Activated CD8-positive, alpha-beta T cell treated with anti-CD3 and anti-CD28 coated beads for 36 hours (primary cell): ENCODE measurements around the gene IL1RAPL2. TPM values are rescaled to one million over a fixed set of nuclear protein-coding genes. Genes with fewer than 3 reads are reported as not detected.

ENCODE experiments used
- ATAC-seq: fragments of 200-7000 bp; cut with Tn5 transposase; one replicate; pipeline ENCODE4 v1.10.0; 2021; ENCODE audit warnings: mild to moderate bottlenecking, moderate library complexity
- CTCF ChIA-PET: fragments of 350-600 bp; sonication (Branson Sonifier 250); formaldehyde crosslinking; loops from one replicate; lab custom pipeline; 2021; ENCODE audit warnings: antibody characterized with exemption; lab: Charles Lee
- POLR2A ChIA-PET: fragments of 350-600 bp; sonication (Branson Sonifier 250); formaldehyde crosslinking; loops from one replicate; lab custom pipeline; 2021; ENCODE audit warnings: antibody characterized with exemption; lab: Charles Lee
- DNase-seq: peaks from one replicate; pipeline ENCODE4 v3.0.0-alpha.2; 2020
- H3K27ac Mint-ChIP-seq: one replicate; pipeline ENCODE4 v1.8.0; 2021; ENCODE audit warnings: mild to moderate bottlenecking, mixed read lengths
- H3K27me3 Mint-ChIP-seq: one replicate; pipeline ENCODE4 v1.8.0; 2021; ENCODE audit warnings: mixed read lengths
- H3K36me3 Mint-ChIP-seq: one replicate; pipeline ENCODE4 v1.8.0; 2021; ENCODE audit warnings: low read depth, mixed read lengths
- H3K4me1 Mint-ChIP-seq: one replicate; pipeline ENCODE4 v1.8.0; 2021; ENCODE audit warnings: low read depth, mixed read lengths
- H3K4me3 Mint-ChIP-seq: one replicate; pipeline ENCODE4 v1.8.0; 2021; ENCODE audit warnings: mild to moderate bottlenecking, moderate library complexity, mixed read lengths
- H3K9me3 Mint-ChIP-seq: one replicate; pipeline ENCODE4 v1.8.0; 2021; ENCODE audit warnings: mixed read lengths
- intact Hi-C: fragments of 100-400 bp; cut with micrococcal nuclease; formaldehyde crosslinking; loops from one replicate; pipeline ENCODE4 v1.10.0; 2022
- total RNA-seq, 2 experiments: library from RNA; stranded (reverse); gene quantifications; one replicate each; pipeline ENCODE4 v1.2.3, GENCODE V29; 2021
- TF ChIP-seq, protein P1 (sequence below): fragments of 200-600 bp; IDR thresholded peaks from one replicate; pipeline ENCODE4 v1.8.0; 2022; ENCODE audit warnings: antibody characterized with exemption, mild to moderate bottlenecking

The IL1RAPL2 gene
- total RNA-seq, 2 experiments from 2014 or later = not detected

DNA sequence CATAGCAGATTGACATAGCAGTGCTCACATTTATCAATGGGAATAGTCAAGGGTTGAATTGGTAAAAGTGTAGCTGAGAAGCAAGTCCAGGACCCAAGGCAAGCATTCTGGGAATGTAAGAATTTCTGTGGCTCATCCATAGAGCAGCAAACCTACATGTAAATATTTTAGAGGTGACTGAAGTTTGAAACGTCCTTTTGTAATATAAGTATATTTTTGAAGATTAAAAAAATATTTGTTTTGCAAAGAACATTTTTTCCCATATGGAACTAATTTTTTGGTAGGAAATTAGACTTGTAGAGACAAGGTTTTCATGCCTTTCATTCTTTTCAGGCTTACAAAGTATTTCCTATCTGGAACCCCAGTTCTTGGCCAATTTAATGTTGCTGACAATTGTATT is 550.5 kb downstream of the IL1RAPL2 start:
- Mint-ChIP-seq H3K4me3 (no peak overlapping the region), H3K27ac (no peak overlapping the region), H3K36me3 (no peaks in the 10 kb centered on the region), H3K9me3 (no peaks in the 10 kb centered on the region), H3K4me1 (no peaks in the 10 kb centered on the region), H3K27me3 (no peaks in the 10 kb centered on the region)
- ChIA-PET POLR2A (no interaction called here), CTCF (no interaction called here)
- intact Hi-C loops = no loop called here
- DNase-seq (no peak), ATAC-seq (no peak)
- TF ChIP-seq, protein P1, sequence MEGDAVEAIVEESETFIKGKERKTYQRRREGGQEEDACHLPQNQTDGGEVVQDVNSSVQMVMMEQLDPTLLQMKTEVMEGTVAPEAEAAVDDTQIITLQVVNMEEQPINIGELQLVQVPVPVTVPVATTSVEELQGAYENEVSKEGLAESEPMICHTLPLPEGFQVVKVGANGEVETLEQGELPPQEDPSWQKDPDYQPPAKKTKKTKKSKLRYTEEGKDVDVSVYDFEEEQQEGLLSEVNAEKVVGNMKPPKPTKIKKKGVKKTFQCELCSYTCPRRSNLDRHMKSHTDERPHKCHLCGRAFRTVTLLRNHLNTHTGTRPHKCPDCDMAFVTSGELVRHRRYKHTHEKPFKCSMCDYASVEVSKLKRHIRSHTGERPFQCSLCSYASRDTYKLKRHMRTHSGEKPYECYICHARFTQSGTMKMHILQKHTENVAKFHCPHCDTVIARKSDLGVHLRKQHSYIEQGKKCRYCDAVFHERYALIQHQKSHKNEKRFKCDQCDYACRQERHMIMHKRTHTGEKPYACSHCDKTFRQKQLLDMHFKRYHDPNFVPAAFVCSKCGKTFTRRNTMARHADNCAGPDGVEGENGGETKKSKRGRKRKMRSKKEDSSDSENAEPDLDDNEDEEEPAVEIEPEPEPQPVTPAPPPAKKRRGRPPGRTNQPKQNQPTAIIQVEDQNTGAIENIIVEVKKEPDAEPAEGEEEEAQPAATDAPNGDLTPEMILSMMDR = no peak

DNA sequence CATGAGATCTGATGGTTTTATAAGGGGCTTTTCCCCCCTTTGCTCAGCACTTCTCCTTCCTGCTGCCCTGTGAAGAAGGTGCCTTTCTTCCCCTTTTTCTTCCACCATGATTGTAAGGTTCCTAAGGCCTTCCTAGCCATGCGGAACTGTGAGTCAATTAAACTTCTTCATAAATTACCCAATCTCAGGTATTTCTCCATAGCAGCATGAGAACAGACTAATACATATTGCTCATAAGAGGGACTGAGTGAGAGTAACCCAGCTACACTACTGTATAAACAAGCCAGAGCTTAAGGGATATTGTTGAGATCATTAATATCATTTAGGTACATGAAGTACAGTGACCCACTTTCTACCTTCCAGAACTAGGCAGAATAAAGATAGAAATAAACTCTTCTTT is 551.6 kb downstream of the IL1RAPL2 start:
- no peaks in the 10 kb centered on the region for H3K9me3 Mint-ChIP-seq
- no peak for ATAC-seq
- CTCF ChIA-PET = no interaction called here
- no peak for DNase-seq
- no peaks in the 10 kb centered on the region for H3K36me3 Mint-ChIP-seq
- no peak overlapping the region for H3K4me3 Mint-ChIP-seq
- intact Hi-C loops = no loop called here
- no peak overlapping the region for H3K27ac Mint-ChIP-seq
- H3K27me3 Mint-ChIP-seq = no peaks in the 10 kb centered on the region
- TF ChIP-seq, protein P1 = no peak
- POLR2A ChIA-PET = no interaction called here
- no peaks in the 10 kb centered on the region for H3K4me1 Mint-ChIP-seq

DNA sequence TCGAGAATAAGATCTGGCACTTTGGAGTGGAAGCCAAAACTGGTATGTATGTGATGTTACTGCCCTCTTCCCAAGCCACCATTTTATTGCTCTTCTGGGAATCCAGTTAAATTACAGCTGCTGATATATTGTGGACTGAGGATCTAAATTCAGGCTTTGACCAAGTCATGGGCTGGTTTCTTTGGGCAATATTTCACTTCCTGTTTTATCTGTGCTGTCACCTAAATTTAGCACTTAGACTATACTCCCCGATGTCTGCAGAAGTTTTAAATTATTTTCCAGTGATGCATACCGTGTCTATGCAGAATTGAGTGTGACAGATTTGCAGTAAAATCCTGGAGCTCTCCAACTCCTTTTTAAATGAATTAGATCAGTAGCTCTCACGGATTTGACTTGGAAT is 554.5 kb downstream of the IL1RAPL2 start:
- no peaks in the 10 kb centered on the region for H3K9me3 Mint-ChIP-seq
- H3K27ac Mint-ChIP-seq = no peak overlapping the region
- H3K36me3 Mint-ChIP-seq = no peaks in the 10 kb centered on the region
- POLR2A ChIA-PET = no interaction called here
- H3K4me1 Mint-ChIP-seq = no peaks in the 10 kb centered on the region
- intact Hi-C loops = no loop called here
- H3K27me3 Mint-ChIP-seq = no peaks in the 10 kb centered on the region
- no peak overlapping the region for H3K4me3 Mint-ChIP-seq
- ATAC-seq (no peak), DNase-seq (no peak)
- TF ChIP-seq, protein P1 = no peak
- CTCF ChIA-PET = no interaction called here

DNA sequence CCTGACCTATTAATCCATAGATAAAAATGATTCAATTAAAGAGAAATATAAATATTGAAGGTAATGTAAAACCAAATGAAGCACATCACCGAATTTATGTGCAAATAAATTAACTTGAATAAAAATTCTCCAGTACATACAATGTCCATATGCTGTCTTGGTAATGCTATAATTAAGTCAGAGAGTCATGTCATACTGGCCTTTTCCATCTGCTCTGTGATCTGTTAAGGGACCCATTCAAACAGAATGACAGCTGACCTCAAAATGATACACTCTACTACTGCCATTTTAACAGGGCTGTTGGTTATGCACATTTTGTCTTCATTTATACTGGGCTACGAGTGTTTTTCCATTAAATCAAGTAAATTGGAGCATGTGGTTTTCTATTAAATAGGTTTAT is 555.2 kb downstream of the IL1RAPL2 start:
- ATAC-seq (no peak), DNase-seq (no peak)
- intact Hi-C loops = no loop called here
- TF ChIP-seq, protein P1 = no peak
- no peaks in the 10 kb centered on the region for H3K27me3 Mint-ChIP-seq
- no peaks in the 10 kb centered on the region for H3K9me3 Mint-ChIP-seq
- H3K36me3 Mint-ChIP-seq = no peaks in the 10 kb centered on the region
- no peaks in the 10 kb centered on the region for H3K4me1 Mint-ChIP-seq
- no peak overlapping the region for H3K27ac Mint-ChIP-seq
- H3K4me3 Mint-ChIP-seq = no peak overlapping the region
- POLR2A ChIA-PET = no interaction called here
- CTCF ChIA-PET = no interaction called here

DNA sequence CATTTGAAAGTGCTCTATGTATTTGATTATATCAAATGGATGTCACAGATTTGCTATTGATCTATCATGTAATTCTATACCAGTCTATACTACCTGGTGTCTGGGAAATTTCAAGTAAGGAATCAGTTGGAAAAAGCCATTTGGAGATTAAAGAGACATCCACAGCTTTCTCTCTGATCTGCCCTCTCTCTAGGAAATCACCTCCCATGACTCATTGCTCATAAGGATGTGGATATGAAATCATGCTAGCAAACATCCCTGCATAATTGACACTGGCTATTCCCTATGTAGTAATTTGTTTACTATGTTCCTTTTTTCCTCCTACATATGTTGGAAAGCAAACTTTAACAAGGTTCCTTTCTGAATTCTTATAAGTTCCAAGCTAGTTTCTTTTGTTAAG is 560.2 kb downstream of the IL1RAPL2 start:
- TF ChIP-seq, protein P1 = no peak
- CTCF ChIA-PET = no interaction called here
- H3K4me1 Mint-ChIP-seq = no peaks in the 10 kb centered on the region
- H3K4me3 Mint-ChIP-seq = no peak overlapping the region
- POLR2A ChIA-PET = no interaction called here
- no peaks in the 10 kb centered on the region for H3K27me3 Mint-ChIP-seq
- H3K9me3 Mint-ChIP-seq = no peaks in the 10 kb centered on the region
- no peaks in the 10 kb centered on the region for H3K36me3 Mint-ChIP-seq
- ATAC-seq (no peak), DNase-seq (no peak)
- intact Hi-C loops = no loop called here
- H3K27ac Mint-ChIP-seq = no peak overlapping the region
